Measurements from ENCODE around the gene IFIT5. TPM values are rescaled to one million over a fixed set of nuclear protein-coding genes. Genes with fewer than 3 reads are reported as not detected.
"Not testable (repeated sequence)": the region's sequence is repeated elsewhere in the genome, so short reads cannot be mapped to it uniquely, and the experiment has no call there.

IFIT5 gene
- total RNA-seq, 3 donors from 2014 or later (not counting 1 experiment from before 2014, with no cell fraction given): 17.7 to 23.6 (median 20.4) TPM

DNA sequence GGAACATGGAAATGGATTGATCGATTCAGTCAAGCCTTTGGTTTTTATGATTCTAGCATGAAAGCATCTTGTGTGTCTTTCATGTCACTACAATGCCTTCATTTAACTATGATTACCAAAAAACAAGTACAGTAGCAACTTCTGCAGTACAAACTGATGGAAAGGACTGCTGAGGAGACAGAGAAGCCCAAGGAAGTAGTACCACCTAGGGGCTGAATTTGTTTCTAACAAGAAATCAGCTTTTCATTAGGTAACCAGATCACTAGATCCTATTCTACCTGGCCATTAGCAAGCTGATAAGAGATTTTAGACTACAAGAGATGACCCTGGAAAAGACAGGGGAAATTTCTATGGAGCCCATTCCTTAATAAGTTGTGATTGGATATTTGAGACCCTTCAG, 25.1 kb upstream of the IFIT5 start:
- DNase-seq (peak in 1 of 2 donors; percentile 57), ATAC-seq (no peak)
- Histone ChIP-seq H3K27me3 (ENCODE audit: control insufficient read depth, insufficient read depth, low read length) (no peaks in the 10 kb centered on the region), H3K4me1 (ENCODE audit: control insufficient read depth, insufficient read depth, low read length) (peaks cover 8% of the 10 kb centered on the region), H3K36me3 (ENCODE audit: control insufficient read depth, insufficient read depth, low read length) (no peaks in the 10 kb centered on the region), H3K9me3 (ENCODE audit: control insufficient read depth, insufficient read depth, low read length) (no peaks in the 10 kb centered on the region), H3K27ac (ENCODE audit: low read length) (no peak overlapping the region), H3K4me3 (ENCODE audit: low read length) (no peak overlapping the region)
- Mint-ChIP-seq H3K27me3 (ENCODE audit: low read depth in 2 of 2) (no peaks in the 10 kb centered on the region), H3K4me3 (no peak overlapping the region), H3K36me3 (no peaks in the 10 kb centered on the region), H3K9me3 (no peaks in the 10 kb centered on the region), H3K27ac (no peak overlapping the region), H3K4me1 (peaks cover 16 to 18% of the 10 kb centered on the region in 2 donors)
- WGBS (ENCODE audit: insufficient coverage): 100% methylated on average over 1 of the region's 1 CpG
- TF ChIP-seq, protein P1, sequence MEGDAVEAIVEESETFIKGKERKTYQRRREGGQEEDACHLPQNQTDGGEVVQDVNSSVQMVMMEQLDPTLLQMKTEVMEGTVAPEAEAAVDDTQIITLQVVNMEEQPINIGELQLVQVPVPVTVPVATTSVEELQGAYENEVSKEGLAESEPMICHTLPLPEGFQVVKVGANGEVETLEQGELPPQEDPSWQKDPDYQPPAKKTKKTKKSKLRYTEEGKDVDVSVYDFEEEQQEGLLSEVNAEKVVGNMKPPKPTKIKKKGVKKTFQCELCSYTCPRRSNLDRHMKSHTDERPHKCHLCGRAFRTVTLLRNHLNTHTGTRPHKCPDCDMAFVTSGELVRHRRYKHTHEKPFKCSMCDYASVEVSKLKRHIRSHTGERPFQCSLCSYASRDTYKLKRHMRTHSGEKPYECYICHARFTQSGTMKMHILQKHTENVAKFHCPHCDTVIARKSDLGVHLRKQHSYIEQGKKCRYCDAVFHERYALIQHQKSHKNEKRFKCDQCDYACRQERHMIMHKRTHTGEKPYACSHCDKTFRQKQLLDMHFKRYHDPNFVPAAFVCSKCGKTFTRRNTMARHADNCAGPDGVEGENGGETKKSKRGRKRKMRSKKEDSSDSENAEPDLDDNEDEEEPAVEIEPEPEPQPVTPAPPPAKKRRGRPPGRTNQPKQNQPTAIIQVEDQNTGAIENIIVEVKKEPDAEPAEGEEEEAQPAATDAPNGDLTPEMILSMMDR (IDR thresholded peaks at IDR 0.05): no peak
- intact Hi-C loops (cut with micrococcal nuclease): no loop called here

DNA sequence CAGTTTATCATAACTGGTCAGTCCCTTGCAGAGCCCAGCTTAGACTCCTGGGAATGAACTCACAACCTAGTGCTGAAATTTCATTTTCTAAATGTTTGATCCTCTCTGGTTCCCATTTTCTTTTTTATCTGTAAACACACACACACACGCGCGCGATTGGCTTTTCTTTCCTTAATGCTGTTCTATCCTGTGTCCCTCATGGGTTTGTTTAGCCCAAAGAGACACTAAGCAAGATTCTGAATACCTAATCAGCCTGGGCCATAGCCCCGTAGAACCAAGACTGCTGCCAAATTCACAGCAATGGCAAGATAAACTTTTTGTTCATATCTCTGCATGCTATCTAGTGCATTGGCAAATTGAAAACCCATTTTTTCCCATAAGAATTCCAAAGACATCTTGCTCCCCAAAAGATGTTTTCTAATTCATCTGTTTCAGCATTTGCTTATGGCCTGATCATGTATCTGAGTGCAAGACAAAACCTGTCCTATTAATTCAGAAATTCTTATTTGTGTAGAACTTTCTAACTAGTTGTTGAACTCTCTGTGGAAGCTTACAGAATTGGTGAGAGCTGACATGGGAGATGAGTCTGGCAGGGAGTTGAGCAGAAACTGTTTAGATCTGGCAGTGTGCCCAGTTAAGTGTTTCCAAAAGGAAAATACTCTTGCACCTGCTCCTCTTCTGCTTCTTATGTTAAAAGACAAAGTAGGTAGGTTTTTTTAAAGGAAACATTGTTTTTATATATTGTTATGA, 23.7 kb upstream of the IFIT5 start:
- no peak overlapping the region for H3K27ac ChIP-seq (ENCODE audit: low read length)
- H3K4me3 ChIP-seq (ENCODE audit: low read length): no peak overlapping the region
- Mint-ChIP-seq H3K27ac (peak overlapping the region; percentile 45 to 93), H3K36me3 (no peaks in the 10 kb centered on the region), H3K27me3 (ENCODE audit: low read depth in 2 of 2) (no peaks in the 10 kb centered on the region), H3K4me1 (peaks cover 21 to 22% of the 10 kb centered on the region in 2 donors), H3K4me3 (peak overlapping the region; percentile 9), H3K9me3 (no peaks in the 10 kb centered on the region)
- intact Hi-C loops (cut with micrococcal nuclease): no loop called here
- peaks cover 8% of the 10 kb centered on the region for H3K4me1 ChIP-seq (ENCODE audit: control insufficient read depth, insufficient read depth, low read length)
- H3K9me3 ChIP-seq (ENCODE audit: control insufficient read depth, insufficient read depth, low read length): no peaks in the 10 kb centered on the region
- 95% methylated on average over 5 of the region's 5 CpGs for WGBS (ENCODE audit: insufficient coverage)
- ATAC-seq (no peak), DNase-seq (no peak)
- no peaks in the 10 kb centered on the region for H3K36me3 ChIP-seq (ENCODE audit: control insufficient read depth, insufficient read depth, low read length)
- TF ChIP-seq, protein P1 (IDR thresholded peaks at IDR 0.05): no peak
- no peaks in the 10 kb centered on the region for H3K27me3 ChIP-seq (ENCODE audit: control insufficient read depth, insufficient read depth, low read length)

- H3K36me3 Mint-ChIP-seq; H3K9me3 ChIP-seq (ENCODE audit: control insufficient read depth, insufficient read depth, low read length); H3K9me3 Mint-ChIP-seq; ATAC-seq; intact Hi-C loops (cut with micrococcal nuclease); H3K4me3 ChIP-seq (ENCODE audit: low read length); DNase-seq; H3K36me3 ChIP-seq (ENCODE audit: control insufficient read depth, insufficient read depth, low read length); H3K27me3 ChIP-seq (ENCODE audit: control insufficient read depth, insufficient read depth, low read length); H3K4me1 ChIP-seq (ENCODE audit: control insufficient read depth, insufficient read depth, low read length); H3K27ac ChIP-seq (ENCODE audit: low read length); H3K27me3 Mint-ChIP-seq (ENCODE audit: low read depth in 2 of 2): not testable (repeated sequence)
- WGBS (ENCODE audit: insufficient coverage): 100% methylated on average over 4 of the region's 4 CpGs
- peaks cover 21 to 22% of the 10 kb centered on the region in 2 donors for H3K4me1 Mint-ChIP-seq
- peak overlapping the region; percentile 45 to 93 for H3K27ac Mint-ChIP-seq
- peak overlapping the region; percentile 9 for H3K4me3 Mint-ChIP-seq
Observed at GRCh38 chr10:89391226-89391576, 23.2 kb upstream of the IFIT5 start.

DNA sequence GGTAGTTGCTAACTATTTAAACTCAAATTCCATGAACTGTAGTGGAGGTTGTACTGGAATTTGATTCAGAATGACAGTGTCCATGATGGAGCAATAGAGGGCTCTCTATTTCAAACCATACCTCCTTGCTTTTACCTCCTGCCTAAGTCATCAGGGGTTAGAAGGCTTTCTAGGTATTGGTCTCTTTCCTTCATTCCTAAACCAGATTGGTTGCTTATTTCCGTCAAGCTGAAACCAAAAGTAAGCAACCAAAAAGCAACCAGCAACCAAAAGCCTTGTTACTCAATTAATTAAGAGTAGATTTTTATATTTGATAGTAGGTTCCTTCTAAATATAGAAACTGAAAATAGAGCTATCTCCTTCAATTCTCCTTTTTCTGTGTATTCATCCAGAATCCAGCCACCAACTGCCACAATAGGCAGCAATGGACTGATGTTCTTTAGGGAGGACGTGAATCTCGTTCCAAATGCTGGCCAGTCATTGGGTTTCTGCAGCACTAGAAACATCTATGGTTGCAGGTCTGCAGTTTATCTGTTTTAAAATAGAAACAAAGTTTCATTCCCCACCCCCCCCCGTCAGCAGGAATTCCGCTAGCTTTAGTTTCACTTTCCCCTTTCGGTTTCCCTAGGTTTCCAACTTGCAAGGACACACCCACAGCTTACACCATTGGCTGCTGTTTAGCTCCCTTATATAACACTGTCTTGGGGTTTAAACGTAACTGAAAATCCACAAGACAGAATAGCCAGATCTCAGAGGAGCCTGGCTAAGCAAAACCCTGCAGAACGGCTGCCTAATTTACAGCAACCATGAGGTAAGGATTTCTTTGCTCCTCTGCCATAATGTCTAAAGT, 22.2 kb upstream of the IFIT5 start, which contains the start of gene IFIT1:
IFIT1 (plus strand) TSS at position 717 of the 850 bp plus-strand sequence; CDS start at position 807, 90 bp downstream.
- no peaks in the 10 kb centered on the region for H3K27me3 ChIP-seq (ENCODE audit: control insufficient read depth, insufficient read depth, low read length)
- peak within 1 kb of the TSS; percentile 89 to 93 for H3K27ac Mint-ChIP-seq
- peak within 1 kb of the TSS; percentile 73 for H3K27ac ChIP-seq (ENCODE audit: low read length)
- no peaks in the 10 kb centered on the region for H3K9me3 ChIP-seq (ENCODE audit: control insufficient read depth, insufficient read depth, low read length)
- H3K27me3 Mint-ChIP-seq (ENCODE audit: low read depth in 2 of 2): no peaks in the 10 kb centered on the region
- DNase-seq: peak in 1 of 2 donors; percentile 89
- H3K4me1 Mint-ChIP-seq: peaks cover 21 to 22% of the 10 kb centered on the region in 2 donors
- TF ChIP-seq, protein P1 (IDR thresholded peaks at IDR 0.05): no peak
- peaks cover 8% of the 10 kb centered on the region for H3K4me1 ChIP-seq (ENCODE audit: control insufficient read depth, insufficient read depth, low read length)
- intact Hi-C loops (cut with micrococcal nuclease): loop anchor here (1.0 kb wide), 2 partner anchors 22 to 25 kb away; partner anchors contain the start of gene IFIT5
- no peaks in the 10 kb centered on the region for H3K36me3 ChIP-seq (ENCODE audit: control insufficient read depth, insufficient read depth, low read length)
- no peaks in the 10 kb centered on the region for H3K36me3 Mint-ChIP-seq
- WGBS (ENCODE audit: insufficient coverage): 0% methylated on average over 7 of the region's 8 CpGs
- peak; percentile 92 to 94 (median 94) for ATAC-seq
- peak within 1 kb of the TSS; percentile 56 for H3K4me3 ChIP-seq (ENCODE audit: low read length)
- no peaks in the 10 kb centered on the region for H3K9me3 Mint-ChIP-seq
- peak within 1 kb of the TSS; percentile 96 for H3K4me3 Mint-ChIP-seq

Data from natural killer cell (primary cell).